ENCODE measurements around the gene SNX25. TPM values are rescaled to one million over a fixed set of nuclear protein-coding genes. Genes with fewer than 3 reads are reported as not detected.

SNX25 gene
- total RNA-seq, 1 experiment from 2014 or later, result 17.2 TPM

DNA sequence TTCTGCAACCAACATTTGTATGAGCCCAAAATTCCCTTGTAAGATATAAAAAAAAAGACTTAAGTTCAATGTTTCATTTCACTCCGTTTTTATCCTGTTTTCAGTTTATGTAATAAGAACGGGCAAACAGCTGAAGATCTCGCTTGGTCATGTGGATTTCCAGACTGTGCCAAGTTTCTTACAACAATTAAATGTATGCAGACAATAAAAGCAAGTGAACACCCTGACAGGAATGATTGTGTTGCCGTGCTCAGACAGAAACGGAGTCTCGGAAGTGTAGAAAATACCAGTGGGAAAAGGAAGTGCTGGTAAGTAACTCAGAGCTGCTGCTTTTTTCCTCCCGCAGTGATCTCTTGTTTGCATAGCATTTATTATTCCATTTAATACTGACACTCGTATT is 190.1 kb downstream of the SNX25 start:
- Histone ChIP-seq H3K36me3 (replicated peaks; ENCODE audit: control insufficient read depth, insufficient read depth, low read length) (peaks cover 2% of the 10 kb centered on the region; the same call in 1 of the 2 replicates), H3K4me3 (ENCODE audit: insufficient read depth, low read depth, low read length) (no peak overlapping the region), H3K27me3 (ENCODE audit: control insufficient read depth, insufficient read depth, low read length) (peaks cover 9% of the 10 kb centered on the region; the same call in 1 of the 2 replicates)
- DNase-seq, result no peak

DNA sequence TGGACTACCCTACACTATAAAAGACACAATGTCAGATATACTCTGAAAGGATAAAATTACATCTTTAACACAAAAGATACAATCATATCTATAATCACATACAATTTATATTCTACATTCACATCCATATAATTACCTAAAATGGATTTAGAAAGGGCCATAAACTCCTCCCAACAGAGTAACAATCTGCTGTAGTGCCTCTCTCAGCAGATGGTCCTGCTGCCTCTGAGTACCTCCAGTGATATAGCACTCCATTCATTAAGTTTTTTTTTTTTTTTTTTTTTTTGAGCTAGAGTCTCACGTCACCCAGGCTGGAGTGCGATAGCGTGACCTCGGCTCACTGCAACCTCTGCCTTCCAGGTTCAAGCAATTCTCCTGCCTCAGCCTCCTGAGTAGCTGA is 194.6 kb downstream of the SNX25 start:
- DNase-seq, result no peak
- H3K4me3 ChIP-seq (ENCODE audit: insufficient read depth, low read depth, low read length), result no peak overlapping the region
- no peaks in the 10 kb centered on the region for H3K27me3 ChIP-seq (ENCODE audit: control insufficient read depth, insufficient read depth, low read length)
- H3K36me3 ChIP-seq (replicated peaks; ENCODE audit: control insufficient read depth, insufficient read depth, low read length), result peaks cover 2% of the 10 kb centered on the region; the same call in 1 of the 2 replicates

GRCh38 chr4:185405296-185405999 is 196.1 kb downstream of the SNX25 start:
- DNase-seq, result no peak
- no peak overlapping the region for H3K4me3 ChIP-seq (ENCODE audit: insufficient read depth, low read depth, low read length)

GRCh38 chr4:185408432-185408831 is 199.0 kb downstream of the SNX25 start:
- DNase-seq, result no peak
- H3K4me3 ChIP-seq (ENCODE audit: insufficient read depth, low read depth, low read length), result no peak overlapping the region
- no peaks in the 10 kb centered on the region for H3K27me3 ChIP-seq (ENCODE audit: control insufficient read depth, insufficient read depth, low read length)
- peaks cover 4% of the 10 kb centered on the region for H3K36me3 ChIP-seq (replicated peaks; ENCODE audit: control insufficient read depth, insufficient read depth, low read length)

More at GRCh38 chr4:185405296-185405999, 196.1 kb downstream of the SNX25 start:
- Histone ChIP-seq H3K36me3 (replicated peaks; ENCODE audit: control insufficient read depth, insufficient read depth, low read length) (peaks cover 4% of the 10 kb centered on the region), H3K27me3 (ENCODE audit: control insufficient read depth, insufficient read depth, low read length) (no peaks in the 10 kb centered on the region)

GRCh38 chr4:185411849-185412248 is 202.5 kb downstream of the SNX25 start:
- Histone ChIP-seq H3K36me3 (replicated peaks; ENCODE audit: control insufficient read depth, insufficient read depth, low read length) (peaks cover 4% of the 10 kb centered on the region), H3K27me3 (ENCODE audit: control insufficient read depth, insufficient read depth, low read length) (no peaks in the 10 kb centered on the region), H3K4me3 (ENCODE audit: insufficient read depth, low read depth, low read length) (no peak overlapping the region)
- no peak for DNase-seq

- peaks cover 4% of the 10 kb centered on the region for H3K36me3 ChIP-seq (replicated peaks; ENCODE audit: control insufficient read depth, insufficient read depth, low read length)
Measured at GRCh38 chr4:185412412-185412811, 203.0 kb downstream of the SNX25 start.

More at GRCh38 chr4:185412412-185412811, 203.0 kb downstream of the SNX25 start:
- no peak for DNase-seq
- Histone ChIP-seq H3K27me3 (ENCODE audit: control insufficient read depth, insufficient read depth, low read length) (no peaks in the 10 kb centered on the region), H3K4me3 (ENCODE audit: insufficient read depth, low read depth, low read length) (no peak overlapping the region)

Other genes starting within 250 kb of the SNX25 start
- 0.96 TPM in 1 of 2 replicates, not detected in the other for gene HELT, start 191.1 kb upstream of the SNX25 start, total RNA-seq (2014; rRNA removed; shearing (Covaris generic))
- 24.6 and 32.8 TPM in 2 replicates for gene SLC25A4, start 66.3 kb upstream of the SNX25 start, total RNA-seq (2014; rRNA removed; shearing (Covaris generic))
- 24.0 and 35.8 TPM in 2 replicates for gene CFAP97, start 5.6 kb upstream of the SNX25 start, total RNA-seq (2014; rRNA removed; shearing (Covaris generic))
- 0.21 and 0.26 TPM in 2 replicates for gene LRP2BP, start 186.3 kb downstream of the SNX25 start, total RNA-seq (2014; rRNA removed; shearing (Covaris generic))
- 0.24 and 2.5 TPM in 2 replicates for gene ANKRD37, start 187.2 kb downstream of the SNX25 start, total RNA-seq (2014; rRNA removed; shearing (Covaris generic))
- 26.1 and 31.8 TPM in 2 replicates for gene UFSP2, start 216.4 kb downstream of the SNX25 start, total RNA-seq (2014; rRNA removed; shearing (Covaris generic))